Subcutaneous adipose tissue (tissue), 4 donors: ENCODE results near the gene SCN1B. TPM values are rescaled to one million over a fixed set of nuclear protein-coding genes. Genes with fewer than 3 reads are reported as not detected.

Source experiments
- CTCF ChIP-seq: fragments of 450-650 bp; IDR thresholded peaks from one replicate; pipeline ENCODE4 v1.5.1; 2016; ENCODE audit warnings: low read depth, mild to moderate bottlenecking, control low read depth, antibody characterized with exemption, moderate library complexity
- total RNA-seq, 4 donors: library from RNA; depleted of rRNA; stranded (reverse); fragments of >200 nt; gene quantifications; one replicate each; pipeline ENCODE4 v1.1.0, GENCODE V29; 2016

SCN1B gene
- total RNA-seq, 4 donors from 2014 or later: 8.5 to 18.1 (median 9.6) TPM

- no peak for TF ChIP-seq CTCF
Measured at GRCh38 chr19:34990578-34991192, 39.6 kb upstream of the SCN1B start.

- no peak for TF ChIP-seq CTCF
Measured at GRCh38 chr19:34991542-34992333, 38.5 kb upstream of the SCN1B start.

GRCh38 chr19:34994286-34994642, 36.0 kb upstream of the SCN1B start:
- TF ChIP-seq CTCF: no peak

- no peak for TF ChIP-seq CTCF
Measured at GRCh38 chr19:34994643-34995541, 35.4 kb upstream of the SCN1B start.

- TF ChIP-seq CTCF: no peak
Measured at GRCh38 chr19:34995551-34995950, 34.7 kb upstream of the SCN1B start.

GRCh38 chr19:34997071-34997617, 33.1 kb upstream of the SCN1B start:
- no peak for TF ChIP-seq CTCF
